ENCODE results near the gene SPTBN5. TPM values are rescaled to one million over a fixed set of nuclear protein-coding genes. Genes with fewer than 3 reads are reported as not detected.

The SPTBN5 gene
- total and polyA plus RNA-seq, 2 donors (not counting 1 experiment from before 2014, with no cell fraction given), result 0.55 to 1.4 TPM

GRCh38 chr15:41932511-41933289 is 38.8 kb upstream of the SPTBN5 start:
- Histone ChIP-seq H3K27me3 (replicated peaks in 1 of 4; ENCODE audit: control extremely low read depth in 1 of 4, control insufficient read depth in 3 of 4, insufficient read depth in 4 of 4, low read length in 3 of 4) (no peaks in the 10 kb centered on the region), H3K79me2 (ENCODE audit: control insufficient read depth, insufficient read depth, low read length) (peaks cover 24% of the 10 kb centered on the region), H3K4me3 (ENCODE audit: control extremely low read depth in 1 of 5, extremely low read depth in 1 of 5, insufficient read depth in 1 of 5, low read depth in 2 of 5, low read length in 4 of 5) (no peak overlapping the region), H4K20me1 (ENCODE audit: control insufficient read depth, insufficient read depth, low read length, poor library complexity, severe bottlenecking) (no peaks in the 10 kb centered on the region), H3K36me3 (replicated peaks in 1 of 2; ENCODE audit: control extremely low read depth in 1 of 2, control insufficient read depth in 1 of 2, extremely low read depth in 1 of 2, insufficient read depth in 2 of 2, low read length in 1 of 2) (no peaks in the 10 kb centered on the region), H3K4me2 (replicated peaks; ENCODE audit: low read depth, low read length, poor library complexity, severe bottlenecking) (no peak overlapping the region), H3K9ac (ENCODE audit: low read length) (no peak overlapping the region), H3K9me3 (ENCODE audit: control extremely low read depth in 1 of 3, control insufficient read depth in 2 of 3, insufficient read depth in 1 of 3, low read length in 2 of 3) (no peaks in the 10 kb centered on the region), H2AFZ (ENCODE audit: insufficient read depth, low read depth, low read length, poor library complexity, severe bottlenecking) (no peak overlapping the region), H3K27ac (ENCODE audit: low read length in 2 of 2) (no peak overlapping the region), H3K4me1 (ENCODE audit: control insufficient read depth in 2 of 2, insufficient read depth in 2 of 2, low read length in 2 of 2) (peaks cover 49 to 70% of the 10 kb centered on the region in 2 donors)
- H3K27ac Mint-ChIP-seq, result peak overlapping the region; percentile 26
- no peaks in the 10 kb centered on the region for H3K9me3 Mint-ChIP-seq (ENCODE audit: insufficient read depth)
- TF ChIP-seq CTCF (IDR thresholded peaks at IDR 0.05) (no peak), EZH2 (IDR thresholded peaks at IDR 0.05; ENCODE audit: borderline replicate concordance, insufficient read depth, low read depth, low read length, poor library complexity, severe bottlenecking) (no peak)
- WGBS (ENCODE audit: insufficient coverage), result 96% methylated on average over 15 of the region's 16 CpGs
- H3K27me3 Mint-ChIP-seq, result no peaks in the 10 kb centered on the region
- no peak for DNase-seq
- intact Hi-C loops (cut with micrococcal nuclease), result no loop called here
- no peak overlapping the region for H3K4me3 Mint-ChIP-seq
- ATAC-seq (ENCODE audit: low read depth), result no peak
- POLR2A ChIA-PET, result no interaction called here
- peaks cover 62% of the 10 kb centered on the region for H3K4me1 Mint-ChIP-seq
- CTCF ChIA-PET, result interaction anchor here (0.9 to 2.6 kb wide), 4 partner anchors 11 to 28 kb away, joined by 3 to 7 read pairs (median 3); no protein-coding TSS in a partner anchor

GRCh38 chr15:41932101-41932500 is 38.2 kb upstream of the SPTBN5 start:
- CTCF ChIA-PET, result interaction anchor here (0.9 to 2.6 kb wide), 2 partner anchors 10 to 24 kb away, joined by 3 to 7 read pairs; no protein-coding TSS in a partner anchor
- H3K9me3 ChIP-seq (ENCODE audit: control extremely low read depth in 1 of 3, control insufficient read depth in 2 of 3, insufficient read depth in 1 of 3, low read length in 2 of 3), result no peaks in the 10 kb centered on the region
- 100% methylated on average over 4 of the region's 9 CpGs for WGBS (ENCODE audit: insufficient coverage)
- Mint-ChIP-seq H3K27me3 (no peaks in the 10 kb centered on the region), H3K4me3 (no peak overlapping the region), H3K4me1 (peaks cover 62% of the 10 kb centered on the region), H3K9me3 (ENCODE audit: insufficient read depth) (no peaks in the 10 kb centered on the region), H3K27ac (no peak overlapping the region)
- intact Hi-C loops (cut with micrococcal nuclease), result no loop called here
- peaks cover 53 to 70% of the 10 kb centered on the region in 2 donors for H3K4me1 ChIP-seq (ENCODE audit: control insufficient read depth in 2 of 2, insufficient read depth in 2 of 2, low read length in 2 of 2)
- peaks cover 24% of the 10 kb centered on the region for H3K79me2 ChIP-seq (ENCODE audit: control insufficient read depth, insufficient read depth, low read length)
- no peaks in the 10 kb centered on the region for H3K27me3 ChIP-seq (replicated peaks in 1 of 4; ENCODE audit: control extremely low read depth in 1 of 4, control insufficient read depth in 3 of 4, insufficient read depth in 4 of 4, low read length in 3 of 4)
- no peaks in the 10 kb centered on the region for H4K20me1 ChIP-seq (ENCODE audit: control insufficient read depth, insufficient read depth, low read length, poor library complexity, severe bottlenecking)
- ATAC-seq (ENCODE audit: low read depth) (no peak), DNase-seq (no peak)
- no peak overlapping the region for H2AFZ ChIP-seq (ENCODE audit: insufficient read depth, low read depth, low read length, poor library complexity, severe bottlenecking)
- no peak overlapping the region for H3K4me3 ChIP-seq (ENCODE audit: control extremely low read depth in 1 of 5, extremely low read depth in 1 of 5, insufficient read depth in 1 of 5, low read depth in 2 of 5, low read length in 4 of 5)
- H3K9ac ChIP-seq (ENCODE audit: low read length), result no peak overlapping the region
- TF ChIP-seq CTCF (IDR thresholded peaks at IDR 0.05) (no peak), EZH2 (IDR thresholded peaks at IDR 0.05; ENCODE audit: borderline replicate concordance, insufficient read depth, low read depth, low read length, poor library complexity, severe bottlenecking) (no peak)
- H3K36me3 ChIP-seq (replicated peaks in 1 of 2; ENCODE audit: control extremely low read depth in 1 of 2, control insufficient read depth in 1 of 2, extremely low read depth in 1 of 2, insufficient read depth in 2 of 2, low read length in 1 of 2), result no peaks in the 10 kb centered on the region
- no peak overlapping the region for H3K27ac ChIP-seq (ENCODE audit: low read length in 2 of 2)
- POLR2A ChIA-PET, result no interaction called here
- no peak overlapping the region for H3K4me2 ChIP-seq (replicated peaks; ENCODE audit: low read depth, low read length, poor library complexity, severe bottlenecking)

Data from B cell (primary cell).